ENCODE results near the gene PGM1.

DNA sequence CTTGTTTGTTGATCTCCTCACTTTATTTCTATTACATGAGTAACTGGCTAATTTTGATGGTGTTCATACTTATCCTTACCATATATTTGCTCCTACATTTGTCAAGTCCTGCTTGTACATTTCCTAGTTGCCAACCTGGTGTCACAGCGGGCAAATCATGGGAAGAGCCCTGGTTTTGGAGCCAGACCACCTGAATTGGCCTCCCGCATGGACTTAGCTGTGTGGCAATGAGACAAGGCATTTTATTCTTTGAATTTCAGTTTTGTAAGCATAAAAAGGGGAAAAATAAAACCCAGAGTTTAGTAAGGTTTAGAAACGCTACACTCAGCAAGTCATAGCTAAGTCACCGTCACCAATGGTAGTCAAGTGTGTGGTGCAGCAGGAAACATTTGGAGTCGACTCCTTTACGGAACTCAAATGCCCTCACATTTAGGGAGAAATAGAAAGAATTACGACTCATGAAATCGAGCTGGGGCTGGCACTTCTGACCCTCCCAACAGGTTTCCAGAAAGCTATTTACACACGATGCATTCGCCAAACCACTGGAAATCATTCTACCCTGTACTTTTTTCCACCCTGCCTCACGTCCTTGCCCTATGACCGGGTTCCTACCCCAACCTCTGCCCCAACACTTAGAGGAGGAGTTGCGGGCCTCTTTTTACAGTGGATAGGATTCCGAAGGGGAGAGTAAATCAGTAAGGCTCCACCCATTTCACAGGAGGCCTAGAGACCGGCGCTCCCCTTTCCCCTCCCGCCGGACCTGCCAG is 492 bp upstream of the PGM1 start:
- TF ChIP-seq, protein P1, sequence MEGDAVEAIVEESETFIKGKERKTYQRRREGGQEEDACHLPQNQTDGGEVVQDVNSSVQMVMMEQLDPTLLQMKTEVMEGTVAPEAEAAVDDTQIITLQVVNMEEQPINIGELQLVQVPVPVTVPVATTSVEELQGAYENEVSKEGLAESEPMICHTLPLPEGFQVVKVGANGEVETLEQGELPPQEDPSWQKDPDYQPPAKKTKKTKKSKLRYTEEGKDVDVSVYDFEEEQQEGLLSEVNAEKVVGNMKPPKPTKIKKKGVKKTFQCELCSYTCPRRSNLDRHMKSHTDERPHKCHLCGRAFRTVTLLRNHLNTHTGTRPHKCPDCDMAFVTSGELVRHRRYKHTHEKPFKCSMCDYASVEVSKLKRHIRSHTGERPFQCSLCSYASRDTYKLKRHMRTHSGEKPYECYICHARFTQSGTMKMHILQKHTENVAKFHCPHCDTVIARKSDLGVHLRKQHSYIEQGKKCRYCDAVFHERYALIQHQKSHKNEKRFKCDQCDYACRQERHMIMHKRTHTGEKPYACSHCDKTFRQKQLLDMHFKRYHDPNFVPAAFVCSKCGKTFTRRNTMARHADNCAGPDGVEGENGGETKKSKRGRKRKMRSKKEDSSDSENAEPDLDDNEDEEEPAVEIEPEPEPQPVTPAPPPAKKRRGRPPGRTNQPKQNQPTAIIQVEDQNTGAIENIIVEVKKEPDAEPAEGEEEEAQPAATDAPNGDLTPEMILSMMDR (IDR thresholded peaks at IDR 0.05) = no peak
- TF ChIP-seq SP1 (CRISPR knock-in tag; conservative IDR thresholded peaks at IDR 0.05) = no peak
- no peak for TF ChIP-seq TEAD1 (CRISPR knock-in tag; IDR thresholded peaks at IDR 0.05)
- TF ChIP-seq, protein P2, sequence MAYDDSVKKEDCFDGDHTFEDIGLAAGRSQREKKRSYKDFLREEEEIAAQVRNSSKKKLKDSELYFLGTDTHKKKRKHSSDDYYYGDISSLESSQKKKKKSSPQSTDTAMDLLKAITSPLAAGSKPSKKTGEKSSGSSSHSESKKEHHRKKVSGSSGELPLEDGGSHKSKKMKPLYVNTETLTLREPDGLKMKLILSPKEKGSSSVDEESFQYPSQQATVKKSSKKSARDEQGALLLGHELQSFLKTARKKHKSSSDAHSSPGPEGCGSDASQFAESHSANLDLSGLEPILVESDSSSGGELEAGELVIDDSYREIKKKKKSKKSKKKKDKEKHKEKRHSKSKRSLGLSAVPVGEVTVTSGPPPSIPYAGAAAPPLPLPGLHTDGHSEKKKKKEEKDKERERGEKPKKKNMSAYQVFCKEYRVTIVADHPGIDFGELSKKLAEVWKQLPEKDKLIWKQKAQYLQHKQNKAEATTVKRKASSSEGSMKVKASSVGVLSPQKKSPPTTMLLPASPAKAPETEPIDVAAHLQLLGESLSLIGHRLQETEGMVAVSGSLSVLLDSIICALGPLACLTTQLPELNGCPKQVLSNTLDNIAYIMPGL (CRISPR knock-in tag; IDR thresholded peaks at IDR 0.05) = no peak
- TF ChIP-seq, protein P3, sequence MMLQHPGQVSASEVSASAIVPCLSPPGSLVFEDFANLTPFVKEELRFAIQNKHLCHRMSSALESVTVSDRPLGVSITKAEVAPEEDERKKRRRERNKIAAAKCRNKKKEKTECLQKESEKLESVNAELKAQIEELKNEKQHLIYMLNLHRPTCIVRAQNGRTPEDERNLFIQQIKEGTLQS (CRISPR knock-in tag; conservative IDR thresholded peaks at IDR 0.05) = no peak
- TF ChIP-seq, protein P4, sequence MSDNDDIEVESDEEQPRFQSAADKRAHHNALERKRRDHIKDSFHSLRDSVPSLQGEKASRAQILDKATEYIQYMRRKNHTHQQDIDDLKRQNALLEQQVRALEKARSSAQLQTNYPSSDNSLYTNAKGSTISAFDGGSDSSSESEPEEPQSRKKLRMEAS (CRISPR knock-in tag; IDR thresholded peaks at IDR 0.05) = no peak
- TF ChIP-seq, protein P5, sequence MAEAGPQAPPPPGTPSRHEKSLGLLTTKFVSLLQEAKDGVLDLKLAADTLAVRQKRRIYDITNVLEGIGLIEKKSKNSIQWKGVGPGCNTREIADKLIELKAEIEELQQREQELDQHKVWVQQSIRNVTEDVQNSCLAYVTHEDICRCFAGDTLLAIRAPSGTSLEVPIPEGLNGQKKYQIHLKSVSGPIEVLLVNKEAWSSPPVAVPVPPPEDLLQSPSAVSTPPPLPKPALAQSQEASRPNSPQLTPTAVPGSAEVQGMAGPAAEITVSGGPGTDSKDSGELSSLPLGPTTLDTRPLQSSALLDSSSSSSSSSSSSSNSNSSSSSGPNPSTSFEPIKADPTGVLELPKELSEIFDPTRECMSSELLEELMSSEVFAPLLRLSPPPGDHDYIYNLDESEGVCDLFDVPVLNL (CRISPR knock-in tag; IDR thresholded peaks at IDR 0.05; ENCODE audit: borderline replicate concordance, low read depth) = no peak
- no peak for TF ChIP-seq ETV6 (CRISPR knock-in tag; IDR thresholded peaks at IDR 0.05)

Measured in WTC11 (cell line).